Measurements from ENCODE around the gene RTN4R. TPM values are rescaled to one million over a fixed set of nuclear protein-coding genes. Genes with fewer than 3 reads are reported as not detected.
"Not testable (repeated sequence)": the region's sequence is repeated elsewhere in the genome, so short reads cannot be mapped to it uniquely, and the experiment has no call there.

RTN4R gene
- total and polyA plus RNA-seq, 2 donors from 2014 or later = 1.2 to 2.5 TPM

DNA sequence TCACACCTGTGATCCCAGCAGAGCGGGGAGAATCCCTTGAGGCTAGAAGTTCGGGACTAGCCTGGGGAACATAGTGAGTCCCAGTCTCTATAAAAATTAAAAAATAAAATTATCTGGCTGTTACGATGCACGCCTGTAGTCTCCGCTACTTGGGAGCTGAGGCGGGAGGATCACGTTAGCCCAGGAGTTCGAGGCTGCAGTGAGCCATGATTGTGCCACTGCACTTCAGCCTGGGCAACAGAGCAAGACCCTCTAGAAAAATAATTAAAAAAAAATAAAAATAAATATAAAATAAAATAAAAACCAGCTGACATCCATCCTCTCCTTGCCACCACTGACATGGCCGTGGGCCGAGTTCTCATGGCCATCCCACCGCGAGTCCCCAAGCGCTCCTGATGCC is 7.7 kb upstream of the RTN4R start:
- H3K9ac ChIP-seq (ENCODE audit: low read length in 3 of 3) = no peak overlapping the region
- no peaks in the 10 kb centered on the region for H3K36me3 ChIP-seq (ENCODE audit: control insufficient read depth in 2 of 3, insufficient read depth in 3 of 3, low read length in 3 of 3)
- H3K4me1 ChIP-seq (ENCODE audit: control insufficient read depth in 2 of 3, insufficient read depth in 2 of 3, low read depth in 1 of 3, low read length in 3 of 3) = no peaks in the 10 kb centered on the region
- no peak overlapping the region for H3K27ac ChIP-seq (ENCODE audit: low read depth in 2 of 2, low read length in 2 of 2)
- H3K27me3 ChIP-seq (ENCODE audit: control insufficient read depth, insufficient read depth, low read length) = no peaks in the 10 kb centered on the region
- intact Hi-C loops (cut with DNase I) = no loop called here
- FAIRE-seq (no peak), DNase-seq (no peak)
- H3K4me3 ChIP-seq (ENCODE audit: low read length in 3 of 3) = no peak overlapping the region
- TF ChIP-seq, protein P1, sequence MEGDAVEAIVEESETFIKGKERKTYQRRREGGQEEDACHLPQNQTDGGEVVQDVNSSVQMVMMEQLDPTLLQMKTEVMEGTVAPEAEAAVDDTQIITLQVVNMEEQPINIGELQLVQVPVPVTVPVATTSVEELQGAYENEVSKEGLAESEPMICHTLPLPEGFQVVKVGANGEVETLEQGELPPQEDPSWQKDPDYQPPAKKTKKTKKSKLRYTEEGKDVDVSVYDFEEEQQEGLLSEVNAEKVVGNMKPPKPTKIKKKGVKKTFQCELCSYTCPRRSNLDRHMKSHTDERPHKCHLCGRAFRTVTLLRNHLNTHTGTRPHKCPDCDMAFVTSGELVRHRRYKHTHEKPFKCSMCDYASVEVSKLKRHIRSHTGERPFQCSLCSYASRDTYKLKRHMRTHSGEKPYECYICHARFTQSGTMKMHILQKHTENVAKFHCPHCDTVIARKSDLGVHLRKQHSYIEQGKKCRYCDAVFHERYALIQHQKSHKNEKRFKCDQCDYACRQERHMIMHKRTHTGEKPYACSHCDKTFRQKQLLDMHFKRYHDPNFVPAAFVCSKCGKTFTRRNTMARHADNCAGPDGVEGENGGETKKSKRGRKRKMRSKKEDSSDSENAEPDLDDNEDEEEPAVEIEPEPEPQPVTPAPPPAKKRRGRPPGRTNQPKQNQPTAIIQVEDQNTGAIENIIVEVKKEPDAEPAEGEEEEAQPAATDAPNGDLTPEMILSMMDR (IDR thresholded peaks at IDR 0.05; ENCODE audit: borderline replicate concordance, extremely low read depth, insufficient read depth) = no peak
- H3K9me3 ChIP-seq (ENCODE audit: control insufficient read depth in 2 of 3, insufficient read depth in 1 of 3, low read length in 3 of 3) = no peaks in the 10 kb centered on the region

DNA sequence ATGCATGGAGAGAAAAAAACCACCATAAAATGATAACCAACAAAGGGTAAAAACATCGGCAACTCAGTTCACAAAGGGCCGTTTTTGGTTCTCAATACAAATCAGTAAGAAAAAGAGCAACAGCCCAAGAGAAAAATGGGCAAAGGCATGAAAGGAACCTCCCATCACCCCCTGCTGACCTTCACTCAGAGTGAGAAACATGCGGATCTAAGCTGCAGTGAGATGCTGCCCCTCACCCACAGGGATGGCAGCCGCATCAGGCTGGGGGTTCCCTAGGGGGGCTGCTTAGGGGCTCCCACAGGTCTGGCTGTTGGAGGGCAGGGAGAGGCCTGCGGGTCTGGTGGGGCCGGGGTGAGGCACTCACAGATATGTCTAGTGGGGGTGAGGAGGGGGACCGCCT is 7.2 kb upstream of the RTN4R start:
- intact Hi-C loops (cut with DNase I); H3K27ac ChIP-seq (ENCODE audit: low read depth in 2 of 2, low read length in 2 of 2); FAIRE-seq: not testable (repeated sequence)

DNA sequence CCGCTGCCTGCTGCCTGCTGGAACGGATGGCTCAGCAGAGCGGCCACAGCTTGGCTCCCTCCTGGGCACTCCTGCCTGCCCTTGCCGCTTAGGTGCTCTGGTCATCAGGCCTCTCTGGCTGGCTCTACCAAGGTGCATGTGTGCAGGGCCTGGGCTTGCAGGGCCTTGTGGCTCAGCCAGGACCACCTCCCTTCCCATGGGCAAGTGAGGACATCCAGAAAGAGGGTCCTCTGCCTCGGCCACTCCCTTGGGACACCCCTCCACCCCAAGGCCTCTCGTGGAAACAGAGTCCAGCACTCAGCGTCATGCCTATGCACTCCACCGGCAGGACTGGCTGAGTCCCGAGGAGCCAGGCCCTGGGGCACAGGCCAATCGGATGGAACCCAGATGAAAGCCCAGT is 6.3 kb upstream of the RTN4R start:
- H3K9me3 ChIP-seq (ENCODE audit: control insufficient read depth in 2 of 3, insufficient read depth in 1 of 3, low read length in 3 of 3); H3K4me3 ChIP-seq (ENCODE audit: low read length in 3 of 3); H3K36me3 ChIP-seq (ENCODE audit: control insufficient read depth in 2 of 3, insufficient read depth in 3 of 3, low read length in 3 of 3); intact Hi-C loops (cut with DNase I); H3K9ac ChIP-seq (ENCODE audit: low read length in 3 of 3); H3K4me1 ChIP-seq (ENCODE audit: control insufficient read depth in 2 of 3, insufficient read depth in 2 of 3, low read depth in 1 of 3, low read length in 3 of 3); DNase-seq; FAIRE-seq; H3K27me3 ChIP-seq (ENCODE audit: control insufficient read depth, insufficient read depth, low read length); H3K27ac ChIP-seq (ENCODE audit: low read depth in 2 of 2, low read length in 2 of 2): not testable (repeated sequence)

More for the DNA sequence above, 7.2 kb upstream of the RTN4R start:
- not testable (repeated sequence) for H3K4me1 ChIP-seq (ENCODE audit: control insufficient read depth in 2 of 3, insufficient read depth in 2 of 3, low read depth in 1 of 3, low read length in 3 of 3); H3K9ac ChIP-seq (ENCODE audit: low read length in 3 of 3); DNase-seq; H3K4me3 ChIP-seq (ENCODE audit: low read length in 3 of 3); H3K36me3 ChIP-seq (ENCODE audit: control insufficient read depth in 2 of 3, insufficient read depth in 3 of 3, low read length in 3 of 3); H3K27me3 ChIP-seq (ENCODE audit: control insufficient read depth, insufficient read depth, low read length); H3K9me3 ChIP-seq (ENCODE audit: control insufficient read depth in 2 of 3, insufficient read depth in 1 of 3, low read length in 3 of 3)

DNA sequence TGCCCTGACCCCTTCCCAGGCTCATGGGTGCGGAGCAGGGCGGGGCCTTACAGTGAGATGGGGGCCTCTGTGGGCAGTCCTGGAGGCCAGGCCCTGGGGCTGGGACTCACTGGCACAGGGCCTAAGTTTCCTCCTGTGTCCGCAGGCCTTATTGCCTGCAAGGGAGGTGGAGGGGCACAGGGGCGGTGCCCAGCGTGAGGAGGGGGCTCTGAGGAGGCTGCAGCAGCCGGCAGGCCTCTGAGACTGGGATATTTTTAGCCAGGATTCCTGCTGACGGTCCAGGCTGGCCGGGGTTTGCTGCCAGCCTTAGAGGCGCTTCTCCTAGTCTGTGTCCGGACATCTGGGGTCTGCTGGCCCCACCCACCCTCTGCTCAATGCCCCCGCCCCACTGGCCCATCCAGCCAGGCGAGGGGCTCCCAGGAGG is 5.7 kb upstream of the RTN4R start:
- Histone ChIP-seq H3K4me3 (ENCODE audit: low read length in 3 of 3) (no peak overlapping the region), H3K9ac (ENCODE audit: low read length in 3 of 3) (no peak overlapping the region), H3K27ac (ENCODE audit: low read depth in 2 of 2, low read length in 2 of 2) (no peak overlapping the region), H3K36me3 (ENCODE audit: control insufficient read depth in 2 of 3, insufficient read depth in 3 of 3, low read length in 3 of 3) (no peaks in the 10 kb centered on the region), H3K4me1 (ENCODE audit: control insufficient read depth in 2 of 3, insufficient read depth in 2 of 3, low read depth in 1 of 3, low read length in 3 of 3) (no peaks in the 10 kb centered on the region), H3K27me3 (ENCODE audit: control insufficient read depth, insufficient read depth, low read length) (no peaks in the 10 kb centered on the region), H3K9me3 (ENCODE audit: control insufficient read depth in 2 of 3, insufficient read depth in 1 of 3, low read length in 3 of 3) (no peaks in the 10 kb centered on the region)
- DNase-seq = no peak
- TF ChIP-seq, protein P1 (IDR thresholded peaks at IDR 0.05; ENCODE audit: borderline replicate concordance, extremely low read depth, insufficient read depth) = no peak
- no peak for FAIRE-seq
- intact Hi-C loops (cut with DNase I) = no loop called here

DNA sequence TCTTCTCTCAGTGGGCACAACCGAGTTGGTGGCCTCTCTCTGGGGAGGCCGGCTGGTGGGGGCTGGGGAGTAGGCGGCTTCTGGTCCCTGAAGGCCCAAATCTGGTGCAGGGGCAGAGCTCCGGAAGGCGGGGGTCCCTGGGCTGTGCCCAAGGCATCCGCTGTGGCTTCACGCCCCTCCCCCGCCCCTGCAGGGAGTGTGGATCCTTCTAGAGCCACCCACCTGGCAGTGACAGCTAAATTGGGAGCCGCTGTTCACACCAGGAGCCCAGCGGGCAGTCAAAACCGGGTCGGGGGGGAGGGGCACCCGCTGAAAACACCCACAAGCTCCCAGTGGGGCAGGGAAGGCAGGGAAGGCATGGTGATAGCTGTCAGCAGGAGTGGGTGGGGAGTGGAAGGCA is 4.6 kb upstream of the RTN4R start:
- H3K36me3 ChIP-seq (ENCODE audit: control insufficient read depth in 2 of 3, insufficient read depth in 3 of 3, low read length in 3 of 3) = no peaks in the 10 kb centered on the region
- H3K9me3 ChIP-seq (ENCODE audit: control insufficient read depth in 2 of 3, insufficient read depth in 1 of 3, low read length in 3 of 3) = no peaks in the 10 kb centered on the region
- DNase-seq (no peak), FAIRE-seq (no peak)
- no peak overlapping the region for H3K27ac ChIP-seq (ENCODE audit: low read depth in 2 of 2, low read length in 2 of 2)
- no peak overlapping the region for H3K4me3 ChIP-seq (ENCODE audit: low read length in 3 of 3)
- intact Hi-C loops (cut with DNase I) = no loop called here
- no peaks in the 10 kb centered on the region for H3K27me3 ChIP-seq (ENCODE audit: control insufficient read depth, insufficient read depth, low read length)
- TF ChIP-seq, protein P1 (IDR thresholded peaks at IDR 0.05; ENCODE audit: borderline replicate concordance, extremely low read depth, insufficient read depth) = no peak
- no peak overlapping the region for H3K9ac ChIP-seq (ENCODE audit: low read length in 3 of 3)
- no peaks in the 10 kb centered on the region for H3K4me1 ChIP-seq (ENCODE audit: control insufficient read depth in 2 of 3, insufficient read depth in 2 of 3, low read depth in 1 of 3, low read length in 3 of 3)
